GM10847 (cell line): Measurements from ENCODE around the gene ATP13A5.

Experiments
- POLR2A ChIP-seq: IDR thresholded peaks from 2 replicates; pipeline ENCODE4 v1.6.1; 2011; ENCODE audit not compliant: insufficient read length; ENCODE audit errors: extremely low read depth

Gene ATP13A5

GRCh38 chr3:193372783-193373182 is 5.8 kb downstream of the ATP13A5 start:
- no peak for TF ChIP-seq POLR2A

- no peak for TF ChIP-seq POLR2A
These were observed 10.7 kb downstream of the ATP13A5 start for GRCh38 chr3:193367868-193368267.

GRCh38 chr3:193357291-193357690 is 21.3 kb downstream of the ATP13A5 start:
- TF ChIP-seq POLR2A = no peak

- TF ChIP-seq POLR2A = no peak
These were observed 24.1 kb downstream of the ATP13A5 start for GRCh38 chr3:193354423-193354822.

GRCh38 chr3:193350744-193351143 is 27.8 kb downstream of the ATP13A5 start:
- TF ChIP-seq POLR2A = no peak

- no peak for TF ChIP-seq POLR2A
These were observed 29.9 kb downstream of the ATP13A5 start for GRCh38 chr3:193348686-193349085.

GRCh38 chr3:193347521-193348501 is 30.7 kb downstream of the ATP13A5 start:
- no peak for TF ChIP-seq POLR2A

- no peak for TF ChIP-seq POLR2A
These were observed 32.3 kb downstream of the ATP13A5 start for GRCh38 chr3:193346259-193346658.

GRCh38 chr3:193345431-193345830 is 33.1 kb downstream of the ATP13A5 start:
- TF ChIP-seq POLR2A = no peak

- no peak for TF ChIP-seq POLR2A
These were observed 34.1 kb downstream of the ATP13A5 start for GRCh38 chr3:193344486-193344885.

- TF ChIP-seq POLR2A = no peak
These were observed 34.8 kb downstream of the ATP13A5 start for GRCh38 chr3:193343726-193344222.

GRCh38 chr3:193342551-193342950 is 36.0 kb downstream of the ATP13A5 start:
- no peak for TF ChIP-seq POLR2A

GRCh38 chr3:193335031-193335430 is 43.5 kb downstream of the ATP13A5 start:
- no peak for TF ChIP-seq POLR2A

- no peak for TF ChIP-seq POLR2A
These were observed 45.3 kb downstream of the ATP13A5 start for GRCh38 chr3:193333229-193333628.

- TF ChIP-seq POLR2A = no peak
These were observed 47.9 kb downstream of the ATP13A5 start for GRCh38 chr3:193330555-193331204.
